Mesothelial cell of epicardium (in vitro differentiated cells): ENCODE measurements around the gene LSS. TPM values are rescaled to one million over a fixed set of nuclear protein-coding genes. Genes with fewer than 3 reads are reported as not detected.
"Not testable (repeated sequence)": the region's sequence is repeated elsewhere in the genome, so short reads cannot be mapped to it uniquely, and the experiment has no call there.

Experiments
- DNase-seq, 2 experiments: peaks; one replicate each; pipeline ENCODE4 v3.0.0; 2021; ENCODE audit warnings: low spot score in 2 of 2; ENCODE audit not compliant: unreplicated experiment in 2 of 2
- H3K27ac Mint-ChIP-seq: 2 replicates; pipeline ENCODE4 v1.8.0; 2021; ENCODE audit warnings: mixed read lengths
- H3K27me3 Mint-ChIP-seq: 2 replicates; pipeline ENCODE4 v1.8.0; 2021; ENCODE audit warnings: low read depth, mixed read lengths
- H3K36me3 Mint-ChIP-seq: 2 replicates; pipeline ENCODE4 v1.8.0; 2021; ENCODE audit warnings: mixed read lengths
- H3K4me1 Mint-ChIP-seq: 2 replicates; pipeline ENCODE4 v1.8.0; 2021; ENCODE audit warnings: mixed read lengths
- H3K4me3 Mint-ChIP-seq: 2 replicates; pipeline ENCODE4 v1.8.0; 2021; ENCODE audit warnings: mild to moderate bottlenecking, moderate library complexity, mixed read lengths
- H3K9me3 Mint-ChIP-seq: 2 replicates; pipeline ENCODE4 v1.8.0; 2021; ENCODE audit warnings: mixed read lengths
- total RNA-seq: library from RNA; stranded (reverse); gene quantifications from 3 replicates; pipeline ENCODE4 v1.2.1, GENCODE V29; 2021
- TF ChIP-seq, protein P1 (sequence below): fragments of 200-600 bp; sonication (generic); IDR thresholded peaks from one replicate; pipeline ENCODE4 v1.5.0; 2021; ENCODE audit warnings: antibody characterized with exemption; ENCODE audit not compliant: unreplicated experiment

The LSS gene
- total RNA-seq, 1 donor from 2014 or later: 85.8 TPM

DNA sequence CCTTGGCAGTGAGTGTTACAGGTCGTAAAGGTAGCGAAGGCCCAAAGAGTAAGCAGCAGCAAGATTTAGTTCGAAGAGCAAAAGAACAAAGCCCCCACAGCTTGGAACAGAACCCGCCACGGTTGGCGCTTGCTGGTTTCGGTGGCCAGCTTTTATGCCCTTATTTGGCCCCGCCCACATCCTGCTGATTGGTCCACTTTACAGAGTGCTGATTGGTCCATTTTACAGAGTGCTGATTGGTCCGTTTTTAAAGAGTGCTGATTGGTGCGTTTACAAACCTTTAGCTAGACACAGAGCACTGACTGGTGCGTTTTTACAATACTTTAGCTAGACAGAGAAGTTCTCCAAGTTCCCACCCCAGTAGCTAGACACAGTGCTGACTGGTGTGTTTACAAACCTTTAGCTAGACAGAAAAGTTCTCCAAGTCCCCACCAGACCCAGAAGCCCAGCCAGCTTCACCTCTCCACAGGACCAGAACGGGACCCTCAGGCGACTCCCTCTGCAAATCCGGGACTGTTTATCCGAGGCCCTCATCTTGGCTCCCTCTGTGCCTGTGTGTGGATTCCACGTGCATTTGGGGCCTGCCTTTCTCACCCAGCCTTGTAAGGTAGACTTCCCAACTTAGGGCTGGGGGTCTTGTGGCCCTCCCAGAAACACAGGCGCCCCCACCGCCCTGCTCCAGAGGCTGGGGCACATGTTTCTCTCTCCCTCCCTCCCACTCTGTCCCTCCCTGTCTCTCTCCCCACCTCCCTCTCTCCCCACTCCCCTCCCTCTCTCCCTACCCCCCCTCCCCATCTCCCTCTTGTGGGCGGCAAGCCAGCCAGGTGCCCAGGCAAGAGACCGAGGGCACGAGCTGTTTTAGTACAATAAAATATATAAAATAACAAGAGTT is 85.7 kb downstream of the LSS start:
- Mint-ChIP-seq H3K4me1 (peaks cover 38% of the 10 kb centered on the region), H3K9me3 (no peaks in the 10 kb centered on the region), H3K36me3 (no peaks in the 10 kb centered on the region), H3K27me3 (peaks cover 31% of the 10 kb centered on the region), H3K4me3 (peak overlapping the region; percentile 58), H3K27ac (no peak overlapping the region)
- TF ChIP-seq, protein P1, sequence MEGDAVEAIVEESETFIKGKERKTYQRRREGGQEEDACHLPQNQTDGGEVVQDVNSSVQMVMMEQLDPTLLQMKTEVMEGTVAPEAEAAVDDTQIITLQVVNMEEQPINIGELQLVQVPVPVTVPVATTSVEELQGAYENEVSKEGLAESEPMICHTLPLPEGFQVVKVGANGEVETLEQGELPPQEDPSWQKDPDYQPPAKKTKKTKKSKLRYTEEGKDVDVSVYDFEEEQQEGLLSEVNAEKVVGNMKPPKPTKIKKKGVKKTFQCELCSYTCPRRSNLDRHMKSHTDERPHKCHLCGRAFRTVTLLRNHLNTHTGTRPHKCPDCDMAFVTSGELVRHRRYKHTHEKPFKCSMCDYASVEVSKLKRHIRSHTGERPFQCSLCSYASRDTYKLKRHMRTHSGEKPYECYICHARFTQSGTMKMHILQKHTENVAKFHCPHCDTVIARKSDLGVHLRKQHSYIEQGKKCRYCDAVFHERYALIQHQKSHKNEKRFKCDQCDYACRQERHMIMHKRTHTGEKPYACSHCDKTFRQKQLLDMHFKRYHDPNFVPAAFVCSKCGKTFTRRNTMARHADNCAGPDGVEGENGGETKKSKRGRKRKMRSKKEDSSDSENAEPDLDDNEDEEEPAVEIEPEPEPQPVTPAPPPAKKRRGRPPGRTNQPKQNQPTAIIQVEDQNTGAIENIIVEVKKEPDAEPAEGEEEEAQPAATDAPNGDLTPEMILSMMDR: no peak
- no peak for DNase-seq

DNA sequence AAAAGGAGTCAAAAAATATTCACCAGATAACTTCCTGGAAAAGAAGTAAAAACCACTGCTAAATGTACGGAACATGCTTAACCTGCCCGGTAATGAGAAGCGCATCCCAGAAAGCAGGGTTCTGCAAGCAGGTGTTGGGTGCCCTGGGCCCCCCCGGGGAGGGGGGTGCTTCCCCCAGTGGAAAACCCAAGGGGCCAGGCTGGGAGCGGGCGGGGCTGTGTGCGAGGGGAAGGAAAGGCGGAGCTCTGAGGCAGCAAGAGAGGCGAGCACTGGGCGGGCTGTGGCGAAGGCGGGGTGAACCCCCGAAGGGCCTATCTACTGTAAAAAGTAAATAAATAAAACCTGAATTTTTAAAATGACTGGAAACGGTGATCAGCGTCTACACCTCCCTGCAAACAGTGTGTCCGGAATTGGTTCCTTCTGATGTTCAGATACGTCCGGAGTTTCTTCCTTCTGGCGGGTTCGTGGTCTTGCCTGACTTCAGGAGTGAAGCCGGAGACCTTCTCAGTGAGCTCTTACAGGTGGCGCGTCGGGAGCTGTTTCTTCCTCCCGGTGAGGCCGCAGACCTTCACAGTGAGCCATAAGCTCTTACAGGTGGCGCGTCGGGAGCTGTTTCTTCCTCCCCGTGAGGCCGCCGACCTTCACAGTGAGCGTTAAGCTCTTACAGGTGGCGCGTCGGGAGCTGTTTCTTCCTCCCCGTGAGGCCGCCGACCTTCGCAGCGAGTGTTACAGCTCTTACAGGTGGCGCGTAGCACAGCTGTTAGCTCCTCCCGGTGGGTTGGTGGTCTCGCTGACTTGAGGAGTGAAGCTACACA is 86.6 kb downstream of the LSS start:
- Mint-ChIP-seq H3K36me3 (no peaks in the 10 kb centered on the region), H3K9me3 (no peaks in the 10 kb centered on the region), H3K4me3 (peak overlapping the region; percentile 58), H3K27me3 (peaks cover 31% of the 10 kb centered on the region), H3K4me1 (peaks cover 35% of the 10 kb centered on the region), H3K27ac (peak overlapping the region; percentile 27)
- no peak for DNase-seq
- TF ChIP-seq, protein P1: no peak

DNA sequence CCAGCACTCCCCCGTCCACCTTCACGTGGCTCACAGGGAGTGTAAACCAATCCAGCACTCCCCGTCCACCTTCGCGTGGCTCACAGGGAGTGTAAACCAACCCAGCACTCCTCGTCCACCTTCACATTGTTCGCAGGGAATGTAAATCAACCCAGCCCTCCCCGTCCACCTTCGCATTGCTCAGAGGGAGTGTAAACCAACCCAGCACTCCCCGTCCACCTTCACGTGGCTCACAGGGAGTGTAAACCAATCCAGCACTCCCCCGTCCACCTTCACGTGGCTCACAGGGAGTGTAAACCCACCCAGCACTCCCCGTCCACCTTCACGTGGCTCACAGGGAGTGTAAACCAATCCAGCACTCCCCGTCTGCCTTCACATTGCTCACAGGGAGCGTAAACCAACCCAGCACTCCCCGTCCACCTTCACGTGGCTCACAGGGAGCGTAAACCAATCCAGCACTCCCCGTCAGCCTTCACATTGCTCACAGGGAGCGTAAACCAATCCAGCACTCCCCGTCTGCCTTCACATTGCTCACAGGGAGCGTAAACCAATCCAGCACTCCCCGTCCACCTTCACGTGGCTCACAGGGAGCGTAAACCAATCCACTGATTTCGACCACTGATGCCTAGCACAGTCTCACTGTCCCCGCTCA is 88.1 kb downstream of the LSS start:
- H3K9me3 Mint-ChIP-seq, H3K36me3 Mint-ChIP-seq, DNase-seq: not testable (repeated sequence)
- Mint-ChIP-seq H3K4me3 (peak overlapping the region; percentile 0), H3K27ac (peak overlapping the region; percentile 0), H3K4me1 (peaks cover 34% of the 10 kb centered on the region), H3K27me3 (peaks cover 31% of the 10 kb centered on the region)

DNA sequence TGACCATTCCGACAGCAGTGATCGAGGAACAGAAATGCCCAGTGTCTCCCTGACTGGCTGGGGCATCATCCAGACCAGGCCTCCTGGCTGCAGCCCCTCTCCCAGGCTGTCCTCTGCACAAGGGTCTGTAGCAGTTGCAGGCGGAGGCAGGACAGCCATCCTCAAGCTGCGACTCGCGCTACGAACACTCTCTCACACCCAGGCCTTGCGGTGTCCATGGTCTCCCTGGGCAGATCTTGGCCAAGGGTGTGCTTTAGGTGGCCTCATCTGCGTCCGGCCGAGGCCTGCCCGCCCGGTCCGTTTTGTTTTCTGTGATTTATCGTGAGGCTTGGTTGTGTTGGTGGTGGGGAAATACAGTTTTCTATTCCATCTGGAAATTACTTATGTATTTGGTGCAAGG is 88.9 kb downstream of the LSS start:
- DNase-seq: no peak
- Mint-ChIP-seq H3K27me3 (peaks cover 31% of the 10 kb centered on the region), H3K27ac (no peak overlapping the region), H3K9me3 (no peaks in the 10 kb centered on the region), H3K36me3 (no peaks in the 10 kb centered on the region), H3K4me3 (no peak overlapping the region), H3K4me1 (peaks cover 33% of the 10 kb centered on the region)
- TF ChIP-seq, protein P1: no peak

DNA sequence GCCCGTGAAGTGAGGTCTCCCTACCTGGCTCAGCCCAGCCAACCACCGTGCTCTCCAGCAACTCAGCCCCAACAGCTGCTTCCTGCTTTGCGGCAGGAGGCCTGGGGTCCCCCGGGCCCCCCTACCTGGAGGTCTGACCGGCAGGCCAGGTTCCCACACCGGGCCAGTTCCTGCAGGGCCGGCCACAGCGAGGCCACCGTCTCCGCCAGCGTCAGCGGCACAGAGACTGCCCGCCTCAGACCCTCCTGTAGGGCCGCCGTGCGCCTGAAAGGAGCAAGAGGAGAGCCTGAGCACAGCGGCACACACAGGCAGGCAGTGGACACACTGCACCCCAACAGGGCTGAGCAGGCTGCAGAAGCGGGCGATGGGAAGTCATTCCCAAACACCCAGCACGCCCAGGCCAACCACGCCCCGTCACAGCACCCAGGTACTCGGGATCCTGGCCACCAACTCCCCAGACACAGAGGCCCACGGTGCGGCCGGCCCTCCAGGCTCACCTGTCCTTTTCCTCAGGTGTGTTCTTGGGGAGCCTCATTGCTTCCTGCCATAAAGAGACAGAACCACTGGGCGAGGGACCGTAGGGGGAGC is 90.1 kb downstream of the LSS start:
- DNase-seq: no peak
- H3K27ac Mint-ChIP-seq: no peak overlapping the region
- H3K36me3 Mint-ChIP-seq: no peaks in the 10 kb centered on the region
- H3K27me3 Mint-ChIP-seq: peaks cover 31% of the 10 kb centered on the region
- TF ChIP-seq, protein P1: no peak
- H3K4me1 Mint-ChIP-seq: peaks cover 25% of the 10 kb centered on the region
- no peaks in the 10 kb centered on the region for H3K9me3 Mint-ChIP-seq
- H3K4me3 Mint-ChIP-seq: no peak overlapping the region

Other genes with a start within 250 kb of the LSS start
- gene COL6A1, start 247.0 kb downstream of the LSS start, total RNA-seq: 539 to 636 TPM (median 611 TPM) in 3 replicates
- 846 to 986 TPM (median 933 TPM) in 3 replicates for gene COL6A2, start 130.7 kb downstream of the LSS start, total RNA-seq
- gene FTCD, start 73.2 kb downstream of the LSS start, total RNA-seq: 8.8 to 12.5 TPM (median 9.6 TPM) in 3 replicates
- gene SPATC1L, start 44.3 kb downstream of the LSS start, total RNA-seq: 27.5 to 28.1 TPM (median 27.6 TPM) in 3 replicates
- gene MCM3AP, start 56.8 kb upstream of the LSS start, total RNA-seq: 138 to 150 TPM (median 139 TPM) in 3 replicates
- 17.2 to 18.4 TPM (median 17.7 TPM) in 3 replicates for gene YBEY, start 57.6 kb upstream of the LSS start, total RNA-seq
- gene C21orf58, start 95.1 kb upstream of the LSS start, total RNA-seq: 20.0 to 20.7 TPM (median 20.7 TPM) in 3 replicates
- 32.6 to 42.4 TPM (median 41.8 TPM) in 3 replicates for gene PCNT, start 95.4 kb upstream of the LSS start, total RNA-seq
- 54.6 to 57.2 TPM (median 56.9 TPM) in 3 replicates for gene DIP2A, start 230.1 kb upstream of the LSS start, total RNA-seq